ENCODE results near the gene ITIH4. TPM values are rescaled to one million over a fixed set of nuclear protein-coding genes. Genes with fewer than 3 reads are reported as not detected.

Gene ITIH4
- total RNA-seq, 3 donors from 2014 or later: 5.6 to 9.5 (median 5.8) TPM

DNA sequence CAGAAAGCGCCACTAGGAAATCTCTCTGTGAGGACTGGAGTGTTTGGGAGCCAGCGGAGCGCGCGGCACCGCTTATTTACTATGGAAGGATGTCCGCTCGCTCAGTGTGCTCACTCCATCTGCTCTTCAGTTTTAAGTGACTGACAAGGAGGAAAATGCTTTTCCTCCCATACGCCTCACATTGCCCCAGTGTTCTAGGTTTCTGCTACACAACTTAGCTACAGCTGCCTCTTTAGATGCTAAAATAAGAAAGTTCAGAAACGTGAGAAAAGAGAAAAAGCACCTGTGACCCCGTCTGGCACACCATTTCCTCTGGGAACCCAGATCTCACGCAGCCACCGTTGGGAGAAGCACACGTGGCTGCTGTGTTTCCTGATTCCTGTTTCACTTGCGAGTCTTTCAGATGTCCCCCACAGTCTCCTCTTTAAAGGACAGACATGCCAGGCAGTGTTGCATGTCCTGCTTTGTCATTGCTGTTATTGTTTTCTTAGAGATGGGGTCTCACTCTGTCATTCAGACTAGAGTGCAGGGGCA lies 16.0 kb upstream of the ITIH4 start:
- no peak for DNase-seq (ENCODE audit: low spot score in 2 of 2)
- TF ChIP-seq POLR2A (IDR thresholded peaks at IDR 0.05): no peak
- no peak for TF ChIP-seq POLR2AphosphoS5 (IDR thresholded peaks at IDR 0.05)
- TF ChIP-seq, protein P1, sequence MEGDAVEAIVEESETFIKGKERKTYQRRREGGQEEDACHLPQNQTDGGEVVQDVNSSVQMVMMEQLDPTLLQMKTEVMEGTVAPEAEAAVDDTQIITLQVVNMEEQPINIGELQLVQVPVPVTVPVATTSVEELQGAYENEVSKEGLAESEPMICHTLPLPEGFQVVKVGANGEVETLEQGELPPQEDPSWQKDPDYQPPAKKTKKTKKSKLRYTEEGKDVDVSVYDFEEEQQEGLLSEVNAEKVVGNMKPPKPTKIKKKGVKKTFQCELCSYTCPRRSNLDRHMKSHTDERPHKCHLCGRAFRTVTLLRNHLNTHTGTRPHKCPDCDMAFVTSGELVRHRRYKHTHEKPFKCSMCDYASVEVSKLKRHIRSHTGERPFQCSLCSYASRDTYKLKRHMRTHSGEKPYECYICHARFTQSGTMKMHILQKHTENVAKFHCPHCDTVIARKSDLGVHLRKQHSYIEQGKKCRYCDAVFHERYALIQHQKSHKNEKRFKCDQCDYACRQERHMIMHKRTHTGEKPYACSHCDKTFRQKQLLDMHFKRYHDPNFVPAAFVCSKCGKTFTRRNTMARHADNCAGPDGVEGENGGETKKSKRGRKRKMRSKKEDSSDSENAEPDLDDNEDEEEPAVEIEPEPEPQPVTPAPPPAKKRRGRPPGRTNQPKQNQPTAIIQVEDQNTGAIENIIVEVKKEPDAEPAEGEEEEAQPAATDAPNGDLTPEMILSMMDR (IDR thresholded peaks at IDR 0.05): no peak
- H3K36me3 ChIP-seq: no peaks in the 10 kb centered on the region
- intact Hi-C loops (cut with DNase I; ENCODE audit: low total_unique reads): loop anchor here (1.0 kb wide), 1 partner anchor 45 kb away; no protein-coding TSS in a partner anchor
- no peaks in the 10 kb centered on the region for H3K9me3 ChIP-seq
- no peaks in the 10 kb centered on the region for H3K4me1 ChIP-seq
- H3K4me3 ChIP-seq: no peak overlapping the region
- no peaks in the 10 kb centered on the region for H3K27me3 ChIP-seq
- H3K27ac ChIP-seq: peak overlapping the region in 1 of 2 donors; percentile 8

DNA sequence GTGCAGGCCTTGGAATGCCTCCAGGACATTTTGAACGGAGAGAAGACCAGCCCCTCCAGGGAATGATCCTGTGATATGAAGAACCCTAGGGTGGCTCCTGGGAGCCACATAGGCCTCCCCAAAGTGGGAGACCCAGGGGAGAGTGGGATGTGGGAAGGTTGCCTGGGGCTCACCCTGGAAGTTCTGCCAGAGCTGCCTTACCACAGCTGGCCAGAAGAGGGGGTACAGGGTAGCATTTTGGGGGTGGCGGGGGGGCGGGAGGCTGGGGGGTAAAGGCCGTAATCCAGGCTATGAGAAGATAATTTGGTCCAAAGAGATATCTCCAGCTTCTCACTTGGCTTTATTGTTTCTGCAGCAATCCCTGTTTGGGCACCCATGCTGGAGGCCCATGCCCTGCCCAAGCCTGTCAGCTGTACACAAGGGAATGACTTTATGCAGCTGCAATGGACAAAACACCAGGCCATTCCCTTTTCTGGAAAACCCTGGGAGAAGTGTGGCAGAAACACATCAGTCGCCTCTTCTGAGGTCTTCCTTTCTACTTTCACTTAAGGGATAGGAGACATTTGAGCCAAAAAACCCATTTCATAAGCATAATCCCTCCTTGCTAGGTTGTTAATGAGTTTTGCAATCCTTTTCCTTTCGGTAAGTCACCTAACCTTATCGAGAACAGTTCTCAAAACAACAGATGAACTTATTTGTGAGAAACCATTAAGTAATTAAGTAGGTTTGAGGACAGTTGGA lies 15.4 kb upstream of the ITIH4 start:
- Histone ChIP-seq H3K4me3 (no peak overlapping the region), H3K4me1 (no peaks in the 10 kb centered on the region), H3K27me3 (no peaks in the 10 kb centered on the region), H3K27ac (peak overlapping the region in 1 of 2 donors; percentile 8), H3K9me3 (no peaks in the 10 kb centered on the region), H3K36me3 (no peaks in the 10 kb centered on the region)
- TF ChIP-seq, protein P1 (IDR thresholded peaks at IDR 0.05): no peak
- TF ChIP-seq POLR2A (IDR thresholded peaks at IDR 0.05) (no peak), POLR2AphosphoS5 (IDR thresholded peaks at IDR 0.05) (no peak)
- no peak for DNase-seq (ENCODE audit: low spot score in 2 of 2)
- intact Hi-C loops (cut with DNase I; ENCODE audit: low total_unique reads): loop anchor here (1.0 kb wide), 1 partner anchor 45 kb away; no protein-coding TSS in a partner anchor

DNA sequence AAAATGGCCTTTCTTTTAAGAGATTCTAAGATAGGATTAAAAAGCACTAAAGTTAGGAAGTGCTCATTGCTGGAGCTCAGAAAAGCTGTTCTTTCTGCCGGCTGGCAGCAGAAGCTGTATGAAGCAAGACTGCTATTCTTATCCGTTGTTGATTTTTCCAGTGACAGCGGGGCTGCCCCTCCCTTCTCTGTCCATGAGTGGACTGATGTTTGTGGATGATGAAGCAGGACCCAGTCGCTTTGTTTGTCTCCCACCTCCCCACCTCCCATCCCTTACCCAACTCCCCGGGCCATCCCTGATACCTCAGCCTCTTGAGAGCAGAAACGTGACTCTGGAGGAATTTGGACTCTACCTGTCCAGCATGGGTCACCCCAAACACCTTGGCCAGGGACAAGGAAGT lies 14.7 kb upstream of the ITIH4 start:
- Histone ChIP-seq H3K4me3 (no peak overlapping the region), H3K27me3 (no peaks in the 10 kb centered on the region), H3K9me3 (no peaks in the 10 kb centered on the region), H3K4me1 (no peaks in the 10 kb centered on the region), H3K27ac (peak overlapping the region in 1 of 2 donors; percentile 8), H3K36me3 (no peaks in the 10 kb centered on the region)
- no peak for TF ChIP-seq POLR2A (IDR thresholded peaks at IDR 0.05)
- TF ChIP-seq, protein P1 (IDR thresholded peaks at IDR 0.05): no peak
- TF ChIP-seq POLR2AphosphoS5 (IDR thresholded peaks at IDR 0.05): no peak
- DNase-seq (ENCODE audit: low spot score in 2 of 2): no peak
- intact Hi-C loops (cut with DNase I; ENCODE audit: low total_unique reads): no loop called here

DNA sequence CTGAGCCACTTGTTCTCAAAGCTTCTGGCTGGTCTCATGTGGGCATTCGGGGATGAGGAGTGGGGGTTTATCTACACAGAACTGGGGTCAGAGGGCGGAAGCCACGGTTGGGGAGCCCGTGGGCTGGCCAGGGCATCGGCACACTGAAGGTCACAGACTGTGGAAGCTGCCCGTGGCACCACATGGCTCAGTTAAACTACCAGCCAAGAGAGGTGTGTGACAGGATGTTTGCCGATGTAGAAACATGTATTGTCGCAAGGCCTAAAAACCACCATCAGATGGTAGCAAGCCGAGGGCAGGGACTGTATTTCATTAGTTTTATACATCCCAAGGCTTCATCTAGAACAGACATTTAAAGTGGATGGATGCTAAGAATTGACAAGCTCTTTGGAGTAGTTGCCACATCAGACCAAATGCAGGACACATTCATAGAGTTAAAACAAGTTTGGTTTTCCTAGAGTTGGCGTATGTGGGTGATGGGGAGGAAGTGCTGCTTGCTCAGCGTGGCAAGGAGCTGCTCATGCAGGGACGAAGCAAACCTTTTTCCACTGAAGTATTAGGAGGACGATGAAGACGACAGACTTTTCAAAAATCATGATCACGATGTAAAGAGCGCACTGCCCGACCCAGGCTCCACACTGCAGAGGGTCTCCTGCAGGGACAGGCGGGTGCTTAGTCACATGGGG lies 14.0 kb upstream of the ITIH4 start:
- no peak overlapping the region for H3K4me3 ChIP-seq
- DNase-seq (ENCODE audit: low spot score in 2 of 2): no peak
- intact Hi-C loops (cut with DNase I; ENCODE audit: low total_unique reads): no loop called here
- H3K36me3 ChIP-seq: no peaks in the 10 kb centered on the region
- H3K27ac ChIP-seq: peak overlapping the region in 1 of 2 donors; percentile 59
- no peaks in the 10 kb centered on the region for H3K9me3 ChIP-seq
- no peaks in the 10 kb centered on the region for H3K4me1 ChIP-seq
- TF ChIP-seq POLR2A (IDR thresholded peaks at IDR 0.05) (no peak), POLR2AphosphoS5 (IDR thresholded peaks at IDR 0.05) (no peak)
- TF ChIP-seq, protein P1 (IDR thresholded peaks at IDR 0.05): no peak
- no peaks in the 10 kb centered on the region for H3K27me3 ChIP-seq

DNA sequence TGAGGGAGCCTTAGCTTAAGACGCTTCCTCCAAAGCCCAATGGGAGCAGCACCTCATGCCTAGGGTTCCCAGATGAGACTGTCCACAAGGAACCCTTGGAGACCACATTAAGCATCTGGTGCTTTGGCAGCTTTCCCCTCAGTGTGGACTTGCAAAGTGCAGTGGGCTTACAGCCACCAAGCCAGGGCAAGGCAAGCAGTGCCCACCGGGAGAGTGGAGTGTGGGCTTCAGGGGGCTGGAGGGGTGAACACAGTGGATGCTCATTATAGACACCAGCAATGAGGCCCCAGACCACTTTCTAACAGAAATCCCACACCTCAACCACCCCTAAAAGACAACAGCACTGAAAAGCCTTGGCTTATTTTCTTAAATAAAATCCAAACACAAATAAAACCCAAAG lies 13.4 kb upstream of the ITIH4 start:
- intact Hi-C loops (cut with DNase I; ENCODE audit: low total_unique reads): no loop called here
- H3K36me3 ChIP-seq: no peaks in the 10 kb centered on the region
- no peaks in the 10 kb centered on the region for H3K4me1 ChIP-seq
- no peak overlapping the region for H3K4me3 ChIP-seq
- H3K27ac ChIP-seq: peak overlapping the region in 1 of 2 donors; percentile 41
- no peak for DNase-seq (ENCODE audit: low spot score in 2 of 2)
- H3K9me3 ChIP-seq: no peaks in the 10 kb centered on the region
- no peaks in the 10 kb centered on the region for H3K27me3 ChIP-seq
- TF ChIP-seq, protein P1 (IDR thresholded peaks at IDR 0.05): no peak
- TF ChIP-seq POLR2A (IDR thresholded peaks at IDR 0.05): no peak
- no peak for TF ChIP-seq POLR2AphosphoS5 (IDR thresholded peaks at IDR 0.05)

All from breast epithelium (tissue), 4 donors.